ENCODE data around the gene DIDO1.

GRCh38 chr20:62844182-62844581 is 82.1 kb downstream of the DIDO1 start:
- TF ChIP-seq CTCF (conservative IDR thresholded peaks at IDR 0.05; ENCODE audit: low read depth, low read length) (no peak), EZH2 (IDR thresholded peaks at IDR 0.05; ENCODE audit: low read length, unreplicated experiment) (no peak), EZH2phosphoT487 (IDR thresholded peaks at IDR 0.05; ENCODE audit: borderline replicate concordance, low read length) (no peak)

Measured in PC-3 (cell line).